ENCODE data around the gene DNAI1.

Gene DNAI1

DNA sequence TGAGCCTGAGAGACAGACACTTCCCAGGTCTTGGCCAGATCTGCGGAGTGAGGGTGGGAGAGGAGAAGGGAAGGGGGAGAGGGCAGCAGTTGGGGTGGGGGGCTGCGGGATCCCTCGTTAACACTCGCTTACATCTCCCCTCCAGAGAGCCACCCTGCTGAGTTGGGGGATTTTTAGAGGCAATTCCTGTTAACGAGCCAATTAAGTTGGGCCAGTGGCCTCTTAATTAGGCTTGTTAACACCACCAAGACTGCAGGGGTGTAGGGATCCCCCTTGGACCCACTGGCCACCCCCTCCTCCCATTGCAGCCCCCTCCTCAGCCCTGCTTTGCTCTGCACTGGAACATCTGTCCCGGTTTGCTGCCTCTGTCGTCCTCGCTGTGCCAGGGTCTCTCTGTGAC is 107.3 kb downstream of the DNAI1 start:
- peaks cover 18% of the 10 kb centered on the region for H3K27me3 ChIP-seq (replicated peaks)
- H3K27ac ChIP-seq = no peak overlapping the region
- H3K4me3 ChIP-seq (ENCODE audit: low read depth, low read length) = no peak overlapping the region
- no peaks in the 10 kb centered on the region for H3K36me3 ChIP-seq (replicated peaks)
- TF ChIP-seq, protein P1, sequence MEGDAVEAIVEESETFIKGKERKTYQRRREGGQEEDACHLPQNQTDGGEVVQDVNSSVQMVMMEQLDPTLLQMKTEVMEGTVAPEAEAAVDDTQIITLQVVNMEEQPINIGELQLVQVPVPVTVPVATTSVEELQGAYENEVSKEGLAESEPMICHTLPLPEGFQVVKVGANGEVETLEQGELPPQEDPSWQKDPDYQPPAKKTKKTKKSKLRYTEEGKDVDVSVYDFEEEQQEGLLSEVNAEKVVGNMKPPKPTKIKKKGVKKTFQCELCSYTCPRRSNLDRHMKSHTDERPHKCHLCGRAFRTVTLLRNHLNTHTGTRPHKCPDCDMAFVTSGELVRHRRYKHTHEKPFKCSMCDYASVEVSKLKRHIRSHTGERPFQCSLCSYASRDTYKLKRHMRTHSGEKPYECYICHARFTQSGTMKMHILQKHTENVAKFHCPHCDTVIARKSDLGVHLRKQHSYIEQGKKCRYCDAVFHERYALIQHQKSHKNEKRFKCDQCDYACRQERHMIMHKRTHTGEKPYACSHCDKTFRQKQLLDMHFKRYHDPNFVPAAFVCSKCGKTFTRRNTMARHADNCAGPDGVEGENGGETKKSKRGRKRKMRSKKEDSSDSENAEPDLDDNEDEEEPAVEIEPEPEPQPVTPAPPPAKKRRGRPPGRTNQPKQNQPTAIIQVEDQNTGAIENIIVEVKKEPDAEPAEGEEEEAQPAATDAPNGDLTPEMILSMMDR (IDR thresholded peaks at IDR 0.05; ENCODE audit: low read depth, low read length, missing control alignments) = no peak
- in situ Hi-C loops (cut with HindIII; ENCODE audit: low pct_ligation_motif_present, low sequenced_read_pairs) = no loop called here
- no peak for DNase-seq

DNA sequence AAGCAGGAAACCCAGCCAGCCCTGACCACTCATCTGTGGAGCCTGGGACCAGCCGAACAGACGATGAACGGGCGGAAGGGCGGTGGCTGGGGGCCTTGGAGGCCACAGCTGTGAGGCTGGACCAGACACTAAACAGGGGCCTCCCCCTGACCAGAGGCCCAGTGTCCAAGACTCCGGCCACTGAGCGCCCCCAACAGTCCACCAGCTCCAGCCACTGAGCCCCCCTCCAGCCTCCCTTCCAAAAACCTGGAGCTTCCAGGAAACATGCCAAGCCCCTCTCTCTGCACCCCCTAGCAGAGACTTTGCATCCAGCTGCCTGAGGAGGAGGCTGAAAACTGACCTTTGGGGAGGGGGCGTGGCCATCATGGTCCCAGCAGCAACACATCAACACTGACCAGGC is 107.7 kb downstream of the DNAI1 start:
- no peak for DNase-seq
- in situ Hi-C loops (cut with HindIII; ENCODE audit: low pct_ligation_motif_present, low sequenced_read_pairs) = no loop called here
- no peaks in the 10 kb centered on the region for H3K36me3 ChIP-seq (replicated peaks)
- peaks cover 18% of the 10 kb centered on the region for H3K27me3 ChIP-seq (replicated peaks)
- TF ChIP-seq, protein P1 (IDR thresholded peaks at IDR 0.05; ENCODE audit: low read depth, low read length, missing control alignments) = no peak
- no peak overlapping the region for H3K27ac ChIP-seq
- H3K4me3 ChIP-seq (ENCODE audit: low read depth, low read length) = no peak overlapping the region

DNA sequence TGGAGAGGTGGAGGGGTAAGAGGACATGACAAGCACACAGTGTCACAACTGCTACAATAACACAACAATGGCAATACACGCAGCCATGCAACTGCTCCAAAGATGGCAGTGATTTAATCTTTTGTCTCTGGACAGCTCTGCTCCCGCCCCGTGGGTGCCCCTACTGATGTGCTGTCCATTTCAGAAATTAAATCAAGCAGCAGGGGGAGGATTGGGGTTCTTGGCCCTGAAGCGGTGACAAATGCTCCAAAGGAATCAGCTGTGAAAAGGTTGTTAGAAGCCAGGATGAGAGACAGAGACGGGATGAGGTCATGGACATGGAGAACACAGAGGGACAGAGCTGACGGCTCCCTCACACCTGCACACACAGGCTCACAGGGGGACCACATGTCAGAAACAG is 108.4 kb downstream of the DNAI1 start:
- H3K36me3 ChIP-seq (replicated peaks) = no peaks in the 10 kb centered on the region
- in situ Hi-C loops (cut with HindIII; ENCODE audit: low pct_ligation_motif_present, low sequenced_read_pairs) = no loop called here
- H3K27ac ChIP-seq = no peak overlapping the region
- H3K27me3 ChIP-seq (replicated peaks) = peaks cover 18% of the 10 kb centered on the region
- TF ChIP-seq, protein P1 (IDR thresholded peaks at IDR 0.05; ENCODE audit: low read depth, low read length, missing control alignments) = no peak
- no peak for DNase-seq
- no peak overlapping the region for H3K4me3 ChIP-seq (ENCODE audit: low read depth, low read length)

DNA sequence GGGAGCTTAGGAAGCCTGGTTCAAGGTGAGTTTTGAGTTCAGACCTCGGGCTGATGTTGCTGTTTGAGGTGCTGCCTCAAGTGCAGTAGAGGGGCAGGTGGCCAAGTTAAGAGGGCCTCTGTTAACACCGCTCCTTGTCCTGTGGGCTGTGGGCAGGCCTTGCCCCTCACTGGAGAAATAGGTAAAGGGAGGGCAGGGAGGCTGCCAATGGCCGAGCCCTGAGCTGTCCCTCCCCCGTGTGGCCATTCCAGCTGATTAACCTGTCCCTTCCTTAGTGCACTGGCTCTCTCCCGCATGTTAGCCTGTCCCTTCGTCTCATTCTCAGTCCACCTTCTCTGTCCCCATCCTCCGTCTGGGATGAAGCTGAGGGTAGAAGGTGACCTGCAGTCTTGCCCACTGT is 109.5 kb downstream of the DNAI1 start:
- DNase-seq = no peak
- H3K36me3 ChIP-seq (replicated peaks) = no peaks in the 10 kb centered on the region
- TF ChIP-seq, protein P1 (IDR thresholded peaks at IDR 0.05; ENCODE audit: low read depth, low read length, missing control alignments) = no peak
- H3K27ac ChIP-seq = no peak overlapping the region
- in situ Hi-C loops (cut with HindIII; ENCODE audit: low pct_ligation_motif_present, low sequenced_read_pairs) = no loop called here
- peaks cover 18% of the 10 kb centered on the region for H3K27me3 ChIP-seq (replicated peaks)
- H3K4me3 ChIP-seq (ENCODE audit: low read depth, low read length) = no peak overlapping the region

- TF ChIP-seq, protein P1 (IDR thresholded peaks at IDR 0.05; ENCODE audit: low read depth, low read length, missing control alignments) = no peak
Measured at GRCh38 chr9:34568774-34569173, 110.2 kb downstream of the DNAI1 start.

DNA sequence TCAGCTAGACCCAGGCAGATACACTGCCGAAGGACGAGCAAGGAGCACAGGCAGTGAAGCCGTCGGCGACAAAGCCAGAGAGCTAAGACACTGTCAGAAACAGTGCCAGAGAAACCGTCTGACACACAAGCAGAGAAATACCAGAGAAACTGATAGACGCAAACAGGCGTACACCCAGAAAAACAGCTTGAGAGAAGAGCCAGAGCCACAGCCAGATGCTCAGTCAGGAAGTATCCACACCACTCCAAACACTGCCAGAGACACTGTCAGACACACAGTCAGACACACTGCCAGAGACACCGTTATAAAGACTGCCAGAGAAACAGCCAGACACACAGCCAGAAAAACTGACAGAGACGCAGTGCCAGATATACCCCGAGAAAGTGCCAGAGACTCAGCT is 111.8 kb downstream of the DNAI1 start:
- H3K4me3 ChIP-seq (ENCODE audit: low read depth, low read length) = no peak overlapping the region
- no peaks in the 10 kb centered on the region for H3K36me3 ChIP-seq (replicated peaks)
- no peak for DNase-seq
- TF ChIP-seq, protein P1 (IDR thresholded peaks at IDR 0.05; ENCODE audit: low read depth, low read length, missing control alignments) = no peak
- no peak overlapping the region for H3K27ac ChIP-seq
- peaks cover 21% of the 10 kb centered on the region for H3K27me3 ChIP-seq (replicated peaks)
- in situ Hi-C loops (cut with HindIII; ENCODE audit: low pct_ligation_motif_present, low sequenced_read_pairs) = no loop called here

More at GRCh38 chr9:34568774-34569173, 110.2 kb downstream of the DNAI1 start:
- DNase-seq = no peak
- in situ Hi-C loops (cut with HindIII; ENCODE audit: low pct_ligation_motif_present, low sequenced_read_pairs) = no loop called here
- no peak overlapping the region for H3K27ac ChIP-seq
- no peaks in the 10 kb centered on the region for H3K36me3 ChIP-seq (replicated peaks)
- H3K27me3 ChIP-seq (replicated peaks) = peaks cover 18% of the 10 kb centered on the region
- H3K4me3 ChIP-seq (ENCODE audit: low read depth, low read length) = no peak overlapping the region

All from brain microvascular endothelial cell (primary cell).